HL-60 (cell line): ENCODE data around the gene MBD3L3.
A peak's percentile ranks its signal among the peaks of the same experiment; 100 is the strongest.

Experiments
- DNase-seq, 2 experiments: peaks; one replicate each; pipeline ENCODE4 v3.0.0-alpha.2; 2010 to 2020; ENCODE audit warnings: low read depth in 1 of 2, low spot score in 1 of 2
- H3K27ac ChIP-seq: fragments of 250-450 bp; sonication (Bioruptor Pico); replicated peaks from 2 replicates; pipeline ENCODE4 v1.5.1; 2020; ENCODE audit warnings: mild to moderate bottlenecking, moderate library complexity
- H3K27me3 ChIP-seq: fragments of 250-450 bp; sonication (Bioruptor Pico); 2 replicates; pipeline ENCODE4 v1.5.1; 2021; ENCODE audit warnings: mild to moderate bottlenecking, moderate library complexity; ENCODE audit not compliant: insufficient read depth, poor library complexity, severe bottlenecking
- H3K4me3 ChIP-seq: replicated peaks from 2 replicates; pipeline ENCODE4 v1.5.1; 2011; ENCODE audit warnings: mild to moderate bottlenecking, control low read depth, low read length; ENCODE audit not compliant: insufficient read depth
- CTCF ChIP-seq: IDR thresholded peaks from one replicate; pipeline ENCODE4 v1.5.1; 2011; ENCODE audit warnings: low read length, control low read depth, inconsistent platforms; ENCODE audit not compliant: insufficient read depth
- GABPA ChIP-seq: IDR thresholded peaks from 2 replicates; pipeline ENCODE4 v1.6.1; 2012; ENCODE audit warnings: low read depth
- POLR2AphosphoS5 ChIP-seq: IDR thresholded peaks from 2 replicates; pipeline ENCODE4 v1.6.1; 2012; ENCODE audit warnings: low read depth
- REST ChIP-seq: IDR thresholded peaks from 2 replicates; pipeline ENCODE4 v1.6.1; 2012; ENCODE audit warnings: low read depth; ENCODE audit not compliant: insufficient replicate concordance
- SPI1 ChIP-seq: IDR thresholded peaks from 2 replicates; pipeline ENCODE4 v1.6.1; 2012; ENCODE audit warnings: low read depth, mild to moderate bottlenecking, borderline replicate concordance

MBD3L3 gene

GRCh38 chr19:7074705-7075282 lies 16.3 kb upstream of the MBD3L3 start:
- no peak overlapping the region for H3K27ac ChIP-seq
- no peak for DNase-seq
- no peaks in the 10 kb centered on the region for H3K27me3 ChIP-seq
- no peak overlapping the region for H3K4me3 ChIP-seq
- TF ChIP-seq CTCF (no peak), GABPA (no peak), POLR2AphosphoS5 (no peak), REST (no peak)

DNA sequence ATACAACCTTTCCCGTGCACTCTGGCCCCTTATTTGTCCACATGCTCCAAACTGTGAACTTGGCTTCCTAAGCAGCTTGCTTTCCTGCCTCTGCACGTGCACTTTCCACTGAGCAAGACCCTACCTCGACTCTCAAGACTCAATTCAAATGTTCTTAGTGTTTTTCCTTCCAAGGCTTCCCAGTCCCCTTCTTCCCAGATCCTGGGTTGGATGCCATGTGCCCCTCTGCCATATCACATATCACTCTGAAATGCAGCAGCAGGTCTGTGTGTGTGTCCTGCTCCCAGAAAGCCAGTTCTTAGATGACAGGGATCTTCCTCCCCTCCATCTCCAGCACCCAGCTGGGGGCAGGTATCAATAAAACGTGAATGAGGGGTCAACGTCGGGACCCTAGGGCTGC lies 14.1 kb upstream of the MBD3L3 start:
- no peaks in the 10 kb centered on the region for H3K27me3 ChIP-seq
- no peak overlapping the region for H3K4me3 ChIP-seq
- no peak overlapping the region for H3K27ac ChIP-seq
- DNase-seq: no peak
- no peak for TF ChIP-seq GABPA
- no peak for TF ChIP-seq REST
- no peak for TF ChIP-seq CTCF
- no peak for TF ChIP-seq SPI1
- TF ChIP-seq POLR2AphosphoS5: no peak

GRCh38 chr19:7069904-7070226 lies 11.4 kb upstream of the MBD3L3 start:
- DNase-seq: no peak
- TF ChIP-seq SPI1 (no peak), GABPA (no peak), CTCF (no peak), POLR2AphosphoS5 (no peak), REST (no peak)
- H3K27ac ChIP-seq: peak overlapping the region; percentile 91
- H3K4me3 ChIP-seq: peak overlapping the region; percentile 92
- H3K27me3 ChIP-seq: no peaks in the 10 kb centered on the region
